Sigmoid colon (tissue), 7 donors: Measurements from ENCODE around the gene SEMA6B. TPM values are rescaled to one million over a fixed set of nuclear protein-coding genes. Genes with fewer than 3 reads are reported as not detected.
"Not testable (repeated sequence)": the region's sequence is repeated elsewhere in the genome, so short reads cannot be mapped to it uniquely, and the experiment has no call there.

ENCODE experiments used
- DNase-seq: peaks from one replicate; pipeline ENCODE4 v3.0.0-alpha.2; 2019
- H3K27ac ChIP-seq, 4 donors: fragments of 200-600 bp; sonication (generic); one replicate each; pipeline ENCODE4 v1.5.1; 2016 to 2019; ENCODE audit warnings: mild to moderate bottlenecking in 1 of 4
- H3K27me3 ChIP-seq, 3 donors: fragments of 200-600 bp; sonication (generic); one replicate each; pipeline ENCODE4 v1.5.1; 2019; ENCODE audit warnings: mild to moderate bottlenecking in 1 of 3
- H3K36me3 ChIP-seq, 4 donors: fragments of 200-600 bp; sonication (generic); one replicate each; pipeline ENCODE4 v1.5.1; 2016 to 2019
- H3K4me1 ChIP-seq, 4 donors: fragments of 200-600 bp; sonication (generic); one replicate each; pipeline ENCODE4 v1.5.1; 2017 to 2019
- H3K4me3 ChIP-seq, 4 donors: fragments of 200-600 bp; sonication (generic); one replicate each; pipeline ENCODE4 v1.5.1; 2017 to 2019; ENCODE audit warnings: mild to moderate bottlenecking in 2 of 4, moderate library complexity in 1 of 4
- H3K9me3 ChIP-seq, 4 donors: fragments of 200-600 bp in 3 of 4; sonication (generic) in 3 of 4; one replicate each; pipeline versions ENCODE4 v1.5.1 to v1.6.1; 2013 to 2019
- EP300 ChIP-seq, 4 donors: sonication (generic); formaldehyde crosslinking; IDR thresholded peaks; one replicate each; pipeline ENCODE4 v1.6.1; 2017; ENCODE audit warnings: antibody characterized with exemption in 4 of 4
- POLR2A ChIP-seq, 2 donors: fragments of 450-650 bp; IDR thresholded peaks; one replicate each; pipeline ENCODE4 v1.6.1; 2016; ENCODE audit warnings: antibody characterized with exemption in 2 of 2, mild to moderate bottlenecking in 2 of 2, moderate library complexity in 2 of 2
- POLR2AphosphoS5 ChIP-seq, 4 donors: sonication (generic); formaldehyde crosslinking; IDR thresholded peaks; one replicate each; pipeline ENCODE4 v1.6.1; 2017; ENCODE audit warnings: antibody characterized with exemption in 4 of 4
- WGBS, 2 donors: extraction: QIAGEN DNeasy Blood & Tissue Kit; methylation state at CpG; one replicate each; pipeline ENCODE4 v1.1.7; 2013; 5-methylcytosine and 5-hydroxymethylcytosine counted together
- intact Hi-C: fragments of 100-400 bp; cut with DNase I; formaldehyde crosslinking; loops from one replicate; pipeline ENCODE4 v1.15.1; 2023
- polyA plus RNA-seq, 3 donors: library from polyadenylated mRNA; stranded (reverse); fragments of 200-250 nt; gene quantifications; one replicate each; pipeline ENCODE4 v1.2.3, GENCODE V29; 2013
- total RNA-seq, 4 donors: library from RNA; depleted of rRNA; stranded (reverse); fragments of >200 nt; gene quantifications; one replicate each; pipeline ENCODE4 v1.1.0, GENCODE V29; 2016
- TF ChIP-seq, protein P1 (sequence below), 4 experiments: fragments of 450-650 bp in 3 of 4; fragments of 200-600 bp in 1 of 4; IDR thresholded peaks; one replicate each; pipeline ENCODE4 v1.5.1; 2016 to 2019; ENCODE audit warnings: antibody characterized with exemption in 4 of 4, mild to moderate bottlenecking in 3 of 4, moderate library complexity in 2 of 4
- donor health status: healthy with polysubstance abuse.
- donor health status: Bipolar disorder and iron deficiency.
- donor health status: healthy.

The SEMA6B gene
- total and polyA plus RNA-seq, 7 donors, result 0.60 to 16.9 (median 1.8) TPM

DNA sequence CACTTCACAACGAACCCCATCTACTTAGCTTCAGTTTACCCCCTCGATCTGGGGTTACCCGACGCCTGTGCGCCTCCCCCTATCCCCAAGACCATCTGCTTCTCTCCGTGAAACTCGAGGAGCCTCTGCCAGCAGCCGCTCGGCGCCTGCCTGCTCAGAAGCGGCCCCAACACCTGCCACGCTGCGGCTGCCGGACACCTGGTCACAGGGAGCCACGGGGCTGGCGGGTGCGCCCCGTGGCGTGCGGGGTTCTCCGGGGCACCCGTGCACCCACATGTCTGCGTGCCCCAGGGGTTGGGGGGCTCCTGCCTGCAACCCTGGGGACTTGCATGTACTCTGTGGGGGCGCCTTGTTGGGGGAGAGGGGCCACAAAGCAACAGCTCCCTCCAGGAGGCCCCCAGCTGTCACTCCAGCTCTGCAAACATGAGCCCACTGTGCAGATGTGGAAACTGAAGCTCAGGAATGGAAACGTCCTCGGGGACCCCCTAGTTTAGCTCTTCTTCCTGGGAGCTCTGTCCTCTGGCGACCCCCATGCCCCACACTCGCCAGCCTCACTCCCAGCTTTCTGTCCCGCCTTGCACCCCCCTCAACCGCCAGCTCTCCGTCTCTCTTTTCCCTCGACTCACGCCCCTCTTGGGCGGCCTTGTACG is 7.0 kb upstream of the SEMA6B start:
- no peak for TF ChIP-seq POLR2AphosphoS5 (IDR thresholded peaks at IDR 0.05)
- TF ChIP-seq POLR2A (IDR thresholded peaks at IDR 0.05), result no peak
- TF ChIP-seq EP300 (IDR thresholded peaks at IDR 0.05), result no peak
- TF ChIP-seq, protein P1, sequence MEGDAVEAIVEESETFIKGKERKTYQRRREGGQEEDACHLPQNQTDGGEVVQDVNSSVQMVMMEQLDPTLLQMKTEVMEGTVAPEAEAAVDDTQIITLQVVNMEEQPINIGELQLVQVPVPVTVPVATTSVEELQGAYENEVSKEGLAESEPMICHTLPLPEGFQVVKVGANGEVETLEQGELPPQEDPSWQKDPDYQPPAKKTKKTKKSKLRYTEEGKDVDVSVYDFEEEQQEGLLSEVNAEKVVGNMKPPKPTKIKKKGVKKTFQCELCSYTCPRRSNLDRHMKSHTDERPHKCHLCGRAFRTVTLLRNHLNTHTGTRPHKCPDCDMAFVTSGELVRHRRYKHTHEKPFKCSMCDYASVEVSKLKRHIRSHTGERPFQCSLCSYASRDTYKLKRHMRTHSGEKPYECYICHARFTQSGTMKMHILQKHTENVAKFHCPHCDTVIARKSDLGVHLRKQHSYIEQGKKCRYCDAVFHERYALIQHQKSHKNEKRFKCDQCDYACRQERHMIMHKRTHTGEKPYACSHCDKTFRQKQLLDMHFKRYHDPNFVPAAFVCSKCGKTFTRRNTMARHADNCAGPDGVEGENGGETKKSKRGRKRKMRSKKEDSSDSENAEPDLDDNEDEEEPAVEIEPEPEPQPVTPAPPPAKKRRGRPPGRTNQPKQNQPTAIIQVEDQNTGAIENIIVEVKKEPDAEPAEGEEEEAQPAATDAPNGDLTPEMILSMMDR (IDR thresholded peaks at IDR 0.05), result no peak
- 79 to 89% methylated on average over 35 of the region's 35 CpGs for WGBS, 2 donors
- no peaks in the 10 kb centered on the region for H3K27me3 ChIP-seq
- no peak overlapping the region for H3K27ac ChIP-seq
- H3K4me1 ChIP-seq, result no peaks in the 10 kb centered on the region
- no peaks in the 10 kb centered on the region for H3K9me3 ChIP-seq
- H3K4me3 ChIP-seq, result no peak overlapping the region
- no peak for DNase-seq
- H3K36me3 ChIP-seq, result no peaks in the 10 kb centered on the region
- intact Hi-C loops, result no loop called here

DNA sequence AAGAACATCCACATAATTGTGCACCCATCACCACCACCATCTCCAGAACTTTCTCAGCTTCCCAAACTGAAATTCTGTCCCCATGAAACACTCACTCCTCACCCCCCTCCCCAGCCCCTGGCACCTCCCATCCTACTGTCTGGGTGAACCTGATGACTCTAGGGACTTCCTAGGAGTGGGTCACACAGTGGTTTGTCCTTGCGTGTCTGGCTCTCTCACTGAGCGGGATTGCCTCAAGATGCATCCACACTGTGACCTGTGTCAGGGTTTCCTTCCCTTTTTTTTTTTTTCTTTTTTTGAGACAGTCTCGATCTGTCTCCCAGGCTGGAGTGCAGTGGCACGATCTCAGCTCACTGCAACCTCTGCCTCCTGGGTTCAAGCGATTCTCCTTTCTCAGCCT is 4.1 kb upstream of the SEMA6B start:
- intact Hi-C loops, DNase-seq, H3K27ac ChIP-seq, H3K4me1 ChIP-seq, H3K36me3 ChIP-seq, H3K4me3 ChIP-seq, H3K27me3 ChIP-seq, H3K9me3 ChIP-seq: not testable (repeated sequence)
- WGBS, 2 donors, result 60 to 70% methylated on average over 5 of the region's 5 CpGs

DNA sequence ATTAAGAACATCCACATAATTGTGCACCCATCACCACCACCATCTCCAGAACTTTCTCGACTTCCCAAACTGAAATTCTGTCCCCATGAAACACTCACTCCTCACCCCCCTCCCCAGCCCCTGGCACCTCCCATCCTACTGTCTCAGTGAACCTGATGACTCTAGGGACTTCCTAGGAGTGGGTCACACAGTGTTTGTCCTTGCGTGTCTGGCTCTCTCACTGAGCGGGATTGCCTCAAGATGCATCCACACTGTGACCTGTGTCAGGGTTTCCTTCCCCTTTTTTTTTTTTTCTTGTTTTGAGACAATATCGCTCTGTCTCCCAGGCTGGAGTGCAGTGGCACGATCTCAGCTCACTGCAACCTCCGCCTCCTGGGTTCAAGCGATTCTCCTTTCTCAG is 2.6 kb upstream of the SEMA6B start:
- 63 to 80% methylated on average over 7 of the region's 7 CpGs for WGBS, 2 donors
- intact Hi-C loops, H3K9me3 ChIP-seq, H3K27me3 ChIP-seq, H3K27ac ChIP-seq, H3K4me1 ChIP-seq, H3K36me3 ChIP-seq, H3K4me3 ChIP-seq, DNase-seq: not testable (repeated sequence)

DNA sequence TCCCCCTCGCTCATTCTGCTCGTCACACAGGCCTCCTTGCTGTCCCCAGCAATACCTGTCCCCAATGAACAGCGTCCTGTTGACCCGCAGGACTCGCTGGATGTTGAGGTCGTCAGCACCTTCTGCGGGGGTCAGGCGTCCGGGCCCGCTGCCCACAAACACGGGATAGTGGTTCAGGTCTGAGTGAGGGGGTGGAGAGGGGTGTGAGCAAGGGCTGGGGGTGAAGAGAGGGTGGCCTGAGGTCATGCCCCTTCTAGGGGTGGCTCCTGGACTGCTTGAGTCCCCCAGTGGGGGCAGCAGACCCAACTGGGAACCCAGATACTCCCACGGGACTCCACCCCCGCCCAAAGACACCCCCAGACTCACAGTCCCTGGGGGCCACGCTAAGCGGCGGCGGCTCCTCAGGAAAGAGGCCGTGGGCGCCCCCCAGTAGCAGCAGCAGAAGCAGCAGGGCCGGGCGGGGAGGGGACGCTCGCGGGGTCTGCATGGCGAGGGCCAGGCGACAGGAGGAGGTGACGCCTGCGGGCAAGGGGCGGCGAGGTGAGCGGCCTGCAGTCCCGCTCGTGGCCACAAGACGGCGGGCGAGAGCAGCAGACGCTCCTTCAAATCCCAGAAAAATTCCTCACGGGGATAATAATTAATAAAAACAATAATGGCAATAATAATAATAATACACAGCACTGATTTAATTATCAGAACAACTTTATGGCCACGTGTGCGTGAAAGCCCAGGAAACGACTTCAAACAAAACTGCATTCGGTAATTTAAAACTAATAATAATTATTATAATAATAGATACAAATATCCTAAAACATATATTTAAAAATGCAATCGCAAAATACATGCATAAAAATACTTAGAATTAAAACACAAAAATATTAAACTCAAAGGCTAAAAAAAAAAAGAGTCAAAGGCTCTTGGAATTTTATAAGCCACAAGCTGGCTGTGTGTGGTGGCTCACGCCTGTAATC is 1.2 kb downstream of the SEMA6B start:
- intact Hi-C loops, result loop anchor here (5.0 kb wide), 1 partner anchor 79 kb away; the partner anchor contains the start of gene TNFAIP8L1
- Histone ChIP-seq H3K27ac (peak overlapping the region in 2 of 4 donors; percentile 45 to 57), H3K27me3 (no peaks in the 10 kb centered on the region), H3K4me1 (peaks cover 0 to 7% (median 5%) of the 10 kb centered on the region in 4 donors), H3K4me3 (peak overlapping the region; percentile 2 to 35 (median 18)), H3K9me3 (no peaks in the 10 kb centered on the region), H3K36me3 (no peaks in the 10 kb centered on the region)
- no peak for DNase-seq
- no peak for TF ChIP-seq EP300 (IDR thresholded peaks at IDR 0.05)
- TF ChIP-seq, protein P1 (IDR thresholded peaks at IDR 0.05), result peak; percentile 91 to 99 (median 96)
- WGBS, 2 donors, result 26 to 32% methylated on average over 44 of the region's 44 CpGs

DNA sequence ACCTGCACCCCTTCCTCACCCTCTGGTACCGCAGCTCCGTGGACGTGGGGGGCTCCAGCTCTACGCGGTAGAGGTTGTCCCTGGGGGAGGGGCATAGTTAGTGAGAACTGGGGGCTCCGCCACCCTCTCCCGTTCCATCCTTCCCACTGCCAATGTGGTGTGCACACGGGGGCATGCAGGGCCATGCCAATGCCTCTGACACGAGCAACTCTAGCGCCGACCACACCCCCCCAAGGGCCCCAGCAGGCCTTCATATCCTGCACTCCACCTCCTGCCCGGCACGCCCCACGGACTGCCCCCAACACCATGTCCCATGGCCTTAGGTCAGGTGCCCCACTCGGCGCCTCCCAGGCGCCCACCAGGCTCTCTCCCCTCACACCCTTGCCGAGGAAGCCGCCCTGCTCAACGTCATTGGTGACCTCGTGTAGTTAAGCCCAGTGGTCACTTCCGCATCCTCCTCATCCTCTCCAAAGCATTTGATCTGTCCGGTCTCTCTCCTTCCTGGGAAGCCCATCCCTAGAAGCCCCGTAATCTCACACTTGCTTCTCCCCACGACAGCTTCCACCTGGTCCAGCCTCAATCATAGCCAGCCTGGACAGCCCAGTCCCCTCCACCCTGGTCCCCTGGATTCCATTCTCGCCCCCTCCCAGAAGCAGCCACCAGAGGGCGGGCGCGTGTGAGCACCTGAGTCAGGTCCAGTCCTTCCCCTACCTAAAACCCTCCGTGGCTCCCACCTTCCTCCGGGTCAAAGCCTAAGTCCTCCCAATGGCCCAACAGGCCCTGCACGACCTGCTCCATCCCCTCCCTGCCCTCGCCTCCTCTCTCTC is 2.1 kb downstream of the SEMA6B start:
- peak overlapping the region in 1 of 4 donors; percentile 27 for H3K27ac ChIP-seq
- H3K9me3 ChIP-seq, result no peaks in the 10 kb centered on the region
- peaks cover 0 to 7% (median 5%) of the 10 kb centered on the region in 4 donors for H3K4me1 ChIP-seq
- intact Hi-C loops, result loop anchor here (5.0 kb wide), 1 partner anchor 80 kb away; the partner anchor contains the start of gene TNFAIP8L1
- no peak for TF ChIP-seq POLR2AphosphoS5 (IDR thresholded peaks at IDR 0.05)
- TF ChIP-seq POLR2A (IDR thresholded peaks at IDR 0.05), result no peak
- no peak for TF ChIP-seq EP300 (IDR thresholded peaks at IDR 0.05)
- TF ChIP-seq, protein P1 (IDR thresholded peaks at IDR 0.05), result no peak
- no peak for DNase-seq
- H3K27me3 ChIP-seq, result no peaks in the 10 kb centered on the region
- no peaks in the 10 kb centered on the region for H3K36me3 ChIP-seq
- peak overlapping the region in 1 of 4 donors; percentile 21 for H3K4me3 ChIP-seq
- WGBS, 2 donors, result 64 to 82% methylated on average over 33 of the region's 33 CpGs
